Fibroblast of mammary gland (primary cell): ENCODE data around the gene LAMP1.
"Not testable (repeated sequence)": the region's sequence is repeated elsewhere in the genome, so short reads cannot be mapped to it uniquely, and the experiment has no call there.

ENCODE experiments used
- DNase-seq: peaks from one replicate; pipeline ENCODE4 v3.0.0-alpha.2; 2010; ENCODE audit warnings: low read depth
- H3K4me3 ChIP-seq: 2 replicates; pipeline ENCODE4 v1.5.1; 2011; ENCODE audit warnings: low read depth, mild to moderate bottlenecking, low read length, moderate library complexity; ENCODE audit not compliant: control insufficient read depth
- TF ChIP-seq, protein P1 (sequence below): conservative IDR thresholded peaks from 2 replicates; pipeline ENCODE4 v1.5.1; 2011; ENCODE audit warnings: low read depth, low read length, inconsistent platforms; ENCODE audit not compliant: control insufficient read depth, insufficient read depth

LAMP1 gene

GRCh38 chr13:113296823-113297369, at the start of gene LAMP1:
Gene LAMP1 (plus strand): TSS chr13:113297239. CDS start chr13:113297435, 196 bp downstream.
- H3K4me3 ChIP-seq: peak within 1 kb of the TSS; percentile 90
- DNase-seq: peak; percentile 95
- TF ChIP-seq, protein P1, sequence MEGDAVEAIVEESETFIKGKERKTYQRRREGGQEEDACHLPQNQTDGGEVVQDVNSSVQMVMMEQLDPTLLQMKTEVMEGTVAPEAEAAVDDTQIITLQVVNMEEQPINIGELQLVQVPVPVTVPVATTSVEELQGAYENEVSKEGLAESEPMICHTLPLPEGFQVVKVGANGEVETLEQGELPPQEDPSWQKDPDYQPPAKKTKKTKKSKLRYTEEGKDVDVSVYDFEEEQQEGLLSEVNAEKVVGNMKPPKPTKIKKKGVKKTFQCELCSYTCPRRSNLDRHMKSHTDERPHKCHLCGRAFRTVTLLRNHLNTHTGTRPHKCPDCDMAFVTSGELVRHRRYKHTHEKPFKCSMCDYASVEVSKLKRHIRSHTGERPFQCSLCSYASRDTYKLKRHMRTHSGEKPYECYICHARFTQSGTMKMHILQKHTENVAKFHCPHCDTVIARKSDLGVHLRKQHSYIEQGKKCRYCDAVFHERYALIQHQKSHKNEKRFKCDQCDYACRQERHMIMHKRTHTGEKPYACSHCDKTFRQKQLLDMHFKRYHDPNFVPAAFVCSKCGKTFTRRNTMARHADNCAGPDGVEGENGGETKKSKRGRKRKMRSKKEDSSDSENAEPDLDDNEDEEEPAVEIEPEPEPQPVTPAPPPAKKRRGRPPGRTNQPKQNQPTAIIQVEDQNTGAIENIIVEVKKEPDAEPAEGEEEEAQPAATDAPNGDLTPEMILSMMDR: no peak

DNA sequence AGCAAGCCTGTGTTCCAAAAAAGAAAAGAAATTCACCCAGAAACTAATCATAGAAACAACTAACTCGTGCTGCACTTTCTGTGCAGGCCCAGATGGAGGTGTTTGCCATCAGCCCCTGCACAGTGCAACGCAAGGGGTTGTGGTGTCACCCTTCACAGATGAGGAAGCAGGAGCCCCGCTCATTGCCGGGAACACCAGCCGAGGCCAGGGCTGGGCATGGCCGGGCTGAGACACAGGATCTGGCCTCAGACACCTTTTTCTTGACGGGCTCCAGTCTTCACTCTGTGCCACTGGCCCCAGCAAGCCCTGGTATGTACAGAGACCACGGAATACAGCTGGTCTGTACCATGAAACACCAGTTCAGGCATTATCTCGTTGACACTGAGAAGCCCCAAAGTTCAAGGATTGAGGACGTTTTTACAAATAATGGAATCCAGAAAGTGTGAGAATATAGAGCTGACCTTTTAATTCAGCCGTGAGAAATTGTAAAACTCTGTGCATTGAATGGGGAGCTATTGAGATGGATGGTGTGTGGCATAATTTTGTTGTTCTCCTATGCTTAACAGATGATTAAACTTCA, 44.4 kb upstream of the LAMP1 start:
- TF ChIP-seq, protein P1: no peak
- no peak overlapping the region for H3K4me3 ChIP-seq
- no peak for DNase-seq

GRCh38 chr13:113257908-113258307, 39.1 kb upstream of the LAMP1 start:
- H3K4me3 ChIP-seq, DNase-seq: not testable (repeated sequence)

GRCh38 chr13:113258321-113259054, 38.6 kb upstream of the LAMP1 start:
- TF ChIP-seq, protein P1: no peak
- H3K4me3 ChIP-seq: no peak overlapping the region
- no peak for DNase-seq

- H3K4me3 ChIP-seq: no peak overlapping the region
- TF ChIP-seq, protein P1: no peak
- DNase-seq: no peak
Measured at GRCh38 chr13:113260996-113261395, 36.0 kb upstream of the LAMP1 start.

DNA sequence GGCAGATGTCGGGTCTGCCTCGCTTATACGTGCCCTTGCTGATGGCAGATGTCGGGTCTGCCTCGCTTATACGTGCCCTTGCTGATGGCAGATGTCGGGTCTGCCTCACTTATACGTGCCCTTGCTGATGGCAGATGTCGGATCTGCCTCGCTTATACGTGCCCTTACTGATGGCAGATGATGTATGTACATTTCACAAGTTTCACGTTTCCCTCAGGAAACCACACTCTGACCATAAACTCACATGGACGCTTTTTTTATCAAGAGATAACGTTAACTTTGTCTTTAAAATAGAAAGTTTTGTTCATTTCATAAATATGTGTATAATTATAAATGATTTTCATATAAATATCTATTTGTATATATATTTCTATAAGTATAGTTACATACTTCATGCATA, 34.0 kb upstream of the LAMP1 start:
- not testable (repeated sequence) for DNase-seq, H3K4me3 ChIP-seq

GRCh38 chr13:113267642-113268405, 29.2 kb upstream of the LAMP1 start:
- TF ChIP-seq, protein P1: no peak
- H3K4me3 ChIP-seq: no peak overlapping the region
- DNase-seq: no peak
